Panc1 (cell line): Measurements from ENCODE around the gene PCBD2. TPM values are rescaled to one million over a fixed set of nuclear protein-coding genes. Genes with fewer than 3 reads are reported as not detected.

ENCODE experiments used
- ATAC-seq: fragments of 200-7000 bp; cut with Tn5 transposase; 2 replicates; pipeline ENCODE4 v1.9.1; 2020; ENCODE audit warnings: mild to moderate bottlenecking, moderate library complexity
- BruUV-seq: library from RNA; stranded (reverse); fragments of 400-500 nt; replicated peaks from 2 replicates; lab custom pipeline; 2021; lab: Mats Ljungman, UMichigan
- CTCF ChIA-PET: fragments of 300-600 bp; sonication (Branson Sonifier 250); formaldehyde crosslinking; loops from one replicate; lab custom pipeline; 2022; ENCODE audit warnings: antibody characterized with exemption; lab: Charles Lee
- POLR2A ChIA-PET: fragments of 300-600 bp; sonication (Branson Sonifier 250); formaldehyde crosslinking; loops from one replicate; lab custom pipeline; 2022; ENCODE audit warnings: antibody characterized with exemption; lab: Charles Lee
- DNase-seq: peaks from one replicate; pipeline ENCODE4 v3.0.0-alpha.2; 2010; ENCODE audit warnings: low read depth, low spot score
- H3K27ac ChIP-seq: 2 replicates; pipeline ENCODE4 v1.5.1; 2011; ENCODE audit warnings: mild to moderate bottlenecking, low read length, inconsistent platforms
- H3K27me3 ChIP-seq: fragments of 200-500 bp; sonication (Bioruptor generic); 2 replicates; pipeline ENCODE4 v1.6.0; 2014; ENCODE audit warnings: low read length, inconsistent platforms; ENCODE audit not compliant: control insufficient read depth, insufficient read depth
- H3K36me3 ChIP-seq: fragments of 200-500 bp; sonication (Bioruptor generic); 2 replicates; pipeline ENCODE4 v1.5.1; 2014; ENCODE audit warnings: inconsistent platforms, mild to moderate bottlenecking, low read length, moderate library complexity; ENCODE audit not compliant: control insufficient read depth, insufficient read depth
- H3K4me1 ChIP-seq: 2 replicates; pipeline ENCODE4 v1.5.1; 2011; ENCODE audit warnings: inconsistent platforms, mild to moderate bottlenecking, low read length, moderate library complexity; ENCODE audit not compliant: control insufficient read depth, insufficient read depth
- H3K4me3 ChIP-seq, 2 experiments: 2 replicates each; pipeline ENCODE4 v1.5.1; 2011 to 2012; ENCODE audit warnings: low read depth in 2 of 2, low read length in 2 of 2, mild to moderate bottlenecking in 2 of 2, inconsistent platforms in 1 of 2, moderate library complexity in 1 of 2
- H3K9me3 ChIP-seq: fragments of 200-500 bp; sonication (Bioruptor generic); 2 replicates; pipeline ENCODE4 v1.5.1; 2014; ENCODE audit warnings: low read depth, mild to moderate bottlenecking, inconsistent platforms, low read length, moderate library complexity; ENCODE audit not compliant: control insufficient read depth, insufficient read depth
- CTCF ChIP-seq: fragments of 450-650 bp; IDR thresholded peaks from 2 replicates; pipeline ENCODE4 v1.5.1; 2017; ENCODE audit warnings: mild to moderate bottlenecking
- POLR2AphosphoS5 ChIP-seq: IDR thresholded peaks from 2 replicates; pipeline ENCODE4 v1.6.1; 2012; ENCODE audit warnings: mild to moderate bottlenecking, low read depth, low read length, moderate library complexity
- REST ChIP-seq, 2 experiments: IDR thresholded peaks; 2 replicates each; pipeline ENCODE4 v1.6.1; 2011 to 2012; ENCODE audit warnings: low read depth in 2 of 2, control low read depth in 1 of 2, low read length in 1 of 2, mild to moderate bottlenecking in 1 of 2, moderate library complexity in 1 of 2; ENCODE audit not compliant: insufficient read depth in 1 of 2
- SIN3A ChIP-seq: IDR thresholded peaks from 2 replicates; pipeline ENCODE4 v1.6.1; 2012; ENCODE audit warnings: low read depth, mild to moderate bottlenecking, low read length, moderate library complexity, borderline replicate concordance; ENCODE audit not compliant: insufficient read depth
- TCF7L2 ChIP-seq: IDR thresholded peaks from 2 replicates; pipeline ENCODE4 v1.6.1; 2011; ENCODE audit warnings: mild to moderate bottlenecking, low read depth, low read length, inconsistent platforms
- in situ Hi-C: cut with HindIII; loops from 2 replicates; pipeline ENCODE4 v1.10.0; 2016; ENCODE audit warnings: low sequenced_read_pairs, low pct_unique_long_range_greater_than_20kb
- intact Hi-C: fragments of 100-400 bp; cut with micrococcal nuclease; formaldehyde crosslinking; loops from one replicate; pipeline ENCODE4 v1.10.0; 2022; ENCODE audit not compliant: unreplicated experiment
- total RNA-seq: library from RNA; stranded (reverse); gene quantifications from one replicate; pipeline ENCODE4 v1.2.1, GENCODE V29; 2021; ENCODE audit not compliant: unreplicated experiment

PCBD2 gene
- total RNA-seq, 1 experiment from 2014 or later = 19.8 TPM

GRCh38 chr5:134964359-134965270 lies 59.7 kb downstream of the PCBD2 start:
- DNase-seq (no peak), ATAC-seq (no peak)
- no peaks in the 10 kb centered on the region for H3K4me1 ChIP-seq
- in situ Hi-C loops = no loop called here
- no peak for TF ChIP-seq CTCF
- no peak for TF ChIP-seq REST (IDR thresholded peaks at IDR 0.05; ENCODE audit: insufficient read depth in 1 of 2, low read depth in 2 of 2, low read length in 1 of 2)
- TF ChIP-seq SIN3A = no peak
- no peak for TF ChIP-seq POLR2AphosphoS5
- TF ChIP-seq TCF7L2 = no peak
- ChIA-PET CTCF (no interaction called here), POLR2A (no interaction called here)
- H3K27ac ChIP-seq = no peak overlapping the region
- intact Hi-C loops = no loop called here
- H3K36me3 ChIP-seq = peaks cover 3% of the 10 kb centered on the region; the same call in 1 of the 2 replicates
- no peak overlapping the region for H3K4me3 ChIP-seq
- no peaks in the 10 kb centered on the region for H3K9me3 ChIP-seq
- no peaks in the 10 kb centered on the region for H3K27me3 ChIP-seq
- BruUV-seq = no TSS peak

- ATAC-seq = no peak
- ChIA-PET CTCF (no interaction called here), POLR2A (no interaction called here)
- intact Hi-C loops = no loop called here
- TF ChIP-seq TCF7L2 (no peak), REST (IDR thresholded peaks at IDR 0.05; ENCODE audit: insufficient read depth in 1 of 2, low read depth in 2 of 2, low read length in 1 of 2) (no peak), CTCF (no peak), POLR2AphosphoS5 (no peak), SIN3A (no peak)
- BruUV-seq = no TSS peak
- no peak for DNase-seq
- no peaks in the 10 kb centered on the region for H3K9me3 ChIP-seq
- H3K27me3 ChIP-seq = no peaks in the 10 kb centered on the region
- no peak overlapping the region for H3K27ac ChIP-seq
- in situ Hi-C loops = no loop called here
- H3K36me3 ChIP-seq = peaks cover 3% of the 10 kb centered on the region; the same call in 1 of the 2 replicates
- no peak overlapping the region for H3K4me3 ChIP-seq
- no peaks in the 10 kb centered on the region for H3K4me1 ChIP-seq
Observed at GRCh38 chr5:134965271-134965825, 60.4 kb downstream of the PCBD2 start.
